ENCODE results near the gene FXYD7. TPM values are rescaled to one million over a fixed set of nuclear protein-coding genes. Genes with fewer than 3 reads are reported as not detected.
"Not testable (repeated sequence)": the region's sequence is repeated elsewhere in the genome, so short reads cannot be mapped to it uniquely, and the experiment has no call there.

The FXYD7 gene
- polyA plus RNA-seq, 6 donors from 2014 or later: 2.0 to 4.5 (median 3.4) TPM

GRCh38 chr19:35149463-35149862, 6.4 kb downstream of the FXYD7 start:
- H3K27ac Mint-ChIP-seq: peak overlapping the region in 1 of 6 donors; percentile 18

GRCh38 chr19:35150445-35150844, 7.4 kb downstream of the FXYD7 start:
- no peaks in the 10 kb centered on the region for H3K9me3 Mint-ChIP-seq
- peaks cover 26 to 36% (median 34%) of the 10 kb centered on the region in 3 donors for H3K4me1 Mint-ChIP-seq
- no peak for DNase-seq
- peak overlapping the region in 3 of 8 donors; percentile 40 to 78 (median 57) for H3K4me3 Mint-ChIP-seq
- H3K27me3 Mint-ChIP-seq: no peaks in the 10 kb centered on the region
- no peak for ATAC-seq (ENCODE audit: low read depth in 2 of 2)
- H3K27ac Mint-ChIP-seq: peak overlapping the region in 4 of 6 donors; percentile 39 to 88 (median 70)
- peaks cover 0 to 8% of the 10 kb centered on the region in 2 donors for H3K36me3 Mint-ChIP-seq

More at GRCh38 chr19:35149463-35149862, 6.4 kb downstream of the FXYD7 start:
- Mint-ChIP-seq H3K27me3 (no peaks in the 10 kb centered on the region), H3K36me3 (no peaks in the 10 kb centered on the region), H3K4me1 (peaks cover 25 to 35% (median 27%) of the 10 kb centered on the region in 3 donors), H3K9me3 (no peaks in the 10 kb centered on the region), H3K4me3 (peak overlapping the region in 1 of 8 donors; percentile 36)
- no peak for ATAC-seq (ENCODE audit: low read depth in 2 of 2)
- DNase-seq: no peak

DNA sequence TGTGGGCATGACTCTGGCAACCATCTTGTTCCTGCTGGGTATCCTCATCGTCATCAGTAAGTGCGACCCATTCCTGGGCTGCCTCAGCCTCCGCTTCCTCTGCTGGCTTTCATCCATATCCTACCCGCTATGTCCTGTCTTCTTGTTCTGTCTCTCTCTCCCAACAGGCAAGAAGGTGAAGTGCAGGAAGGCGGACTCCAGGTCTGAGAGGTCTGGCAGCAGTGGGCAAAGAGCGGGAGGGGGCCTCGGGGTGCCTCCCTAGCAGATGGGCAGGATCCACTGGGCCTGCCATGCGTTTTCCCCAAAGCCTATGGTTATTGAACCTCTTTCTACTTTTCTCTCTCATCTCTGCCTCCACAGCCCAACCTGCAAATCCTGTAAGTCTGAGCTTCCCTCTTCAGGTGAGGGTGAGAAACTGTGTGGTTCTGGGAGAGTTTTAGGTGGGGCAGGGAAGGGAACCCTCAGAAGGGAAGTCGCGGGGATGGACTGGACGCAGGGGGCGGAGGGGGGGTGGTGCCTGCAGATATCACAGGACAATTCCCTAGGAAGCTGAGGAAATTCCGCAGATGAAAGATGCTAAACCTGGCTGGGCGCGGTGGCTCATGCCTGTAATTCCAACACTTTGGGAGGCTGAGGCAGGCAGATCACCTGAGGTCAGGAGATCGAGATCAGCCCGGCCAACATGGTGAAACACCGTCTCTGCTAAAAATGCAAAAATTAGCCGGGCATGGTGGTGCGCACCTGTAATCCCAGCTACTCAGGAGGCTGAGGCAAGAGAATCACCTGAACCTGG, 8.4 kb downstream of the FXYD7 start:
- DNase-seq: no peak
- no peak for ATAC-seq (ENCODE audit: low read depth in 2 of 2)
- Mint-ChIP-seq H3K9me3 (no peaks in the 10 kb centered on the region), H3K27me3 (no peaks in the 10 kb centered on the region), H3K36me3 (peaks cover 0 to 13% of the 10 kb centered on the region in 2 donors), H3K4me1 (peaks cover 35 to 46% (median 44%) of the 10 kb centered on the region in 3 donors), H3K4me3 (peak overlapping the region in 1 of 8 donors; percentile 78), H3K27ac (peak overlapping the region in 1 of 6 donors; percentile 89)

- Mint-ChIP-seq H3K36me3 (peaks cover 2 to 23% of the 10 kb centered on the region in 2 donors), H3K4me1 (peaks cover 39 to 56% (median 54%) of the 10 kb centered on the region in 3 donors), H3K27ac (peak overlapping the region in 4 of 6 donors; percentile 24 to 98 (median 62)), H3K4me3 (peak overlapping the region; percentile 90 to 100 (median 100))
- DNase-seq; H3K9me3 Mint-ChIP-seq; ATAC-seq (ENCODE audit: low read depth in 2 of 2); H3K27me3 Mint-ChIP-seq: not testable (repeated sequence)
Measured at GRCh38 chr19:35153129-35153522, 10.1 kb downstream of the FXYD7 start.

GRCh38 chr19:35153701-35154524, 10.9 kb downstream of the FXYD7 start:
- no peaks in the 10 kb centered on the region for H3K27me3 Mint-ChIP-seq
- H3K27ac Mint-ChIP-seq: peak overlapping the region; percentile 92 to 98 (median 98)
- H3K4me3 Mint-ChIP-seq: peak overlapping the region; percentile 91 to 100 (median 100)
- peaks cover 8 to 31% of the 10 kb centered on the region in 2 donors for H3K36me3 Mint-ChIP-seq
- peak; percentile 71 to 77 for ATAC-seq (ENCODE audit: low read depth in 2 of 2)
- H3K9me3 Mint-ChIP-seq: peaks cover 0 to 2% (median 0%) of the 10 kb centered on the region in 7 donors
- H3K4me1 Mint-ChIP-seq: peaks cover 43 to 59% (median 58%) of the 10 kb centered on the region in 3 donors
- DNase-seq: peak; percentile 63

DNA sequence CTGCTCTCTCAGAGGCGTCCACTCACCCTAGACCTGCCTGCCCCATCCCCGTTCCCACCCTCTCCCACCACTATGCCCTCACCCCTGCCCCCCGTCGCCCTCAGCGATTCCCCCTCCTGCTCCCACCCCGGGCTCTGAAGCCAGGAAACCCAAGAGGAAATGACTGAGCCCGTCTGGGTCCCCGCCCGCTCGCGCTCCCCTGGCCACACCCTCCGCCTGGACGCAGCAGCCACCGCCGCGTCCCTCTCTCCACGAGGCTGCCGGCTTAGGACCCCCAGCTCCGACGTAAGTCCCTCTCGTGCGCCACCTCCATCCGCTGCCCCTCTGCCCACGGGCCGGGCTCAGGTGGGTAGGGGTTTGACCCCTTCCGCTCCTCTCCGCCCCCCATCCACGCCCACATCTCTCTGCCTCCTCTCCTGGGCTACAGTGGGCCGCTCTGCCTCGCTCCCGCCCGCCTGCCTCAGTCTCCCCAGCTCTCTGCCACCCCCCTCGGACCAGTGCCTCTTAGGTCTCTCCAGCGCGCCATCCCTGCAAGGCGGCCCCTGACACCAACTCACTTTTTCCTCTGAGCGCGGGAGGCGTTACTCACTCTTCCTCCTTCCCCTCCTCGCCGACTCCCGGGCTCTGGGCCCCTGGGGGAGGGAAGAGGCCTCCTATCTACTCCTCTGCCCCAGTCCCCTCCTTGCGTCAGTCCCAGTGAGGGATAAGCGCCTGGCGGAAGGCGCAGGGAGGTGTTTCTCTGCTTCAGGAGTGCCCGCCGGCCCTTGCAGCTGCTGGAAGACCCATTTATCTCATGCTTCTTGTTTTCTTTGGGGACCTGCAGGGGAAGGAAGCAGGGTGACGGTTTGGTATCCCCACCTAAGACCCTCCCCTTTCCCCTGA, 11.7 kb downstream of the FXYD7 start, which contains the start of gene FXYD5:
Gene FXYD5 (plus strand): TSS at position 211 of the 882 bp plus-strand sequence. CDS start 816 bp downstream, outside the sequence.
- H3K27ac Mint-ChIP-seq: peak within 1 kb of the TSS; percentile 92 to 98 (median 98)
- peaks cover 43 to 61% (median 59%) of the 10 kb centered on the region in 3 donors for H3K4me1 Mint-ChIP-seq
- peaks cover 13 to 32% of the 10 kb centered on the region in 2 donors for H3K36me3 Mint-ChIP-seq
- H3K9me3 Mint-ChIP-seq: peaks cover 0 to 2% (median 0%) of the 10 kb centered on the region in 7 donors
- no peaks in the 10 kb centered on the region for H3K27me3 Mint-ChIP-seq
- peak within 1 kb of the TSS; percentile 91 to 100 (median 100) for H3K4me3 Mint-ChIP-seq
- ATAC-seq (ENCODE audit: low read depth in 2 of 2) (peak; percentile 65 to 74), DNase-seq (peak; percentile 55)

GRCh38 chr19:35155441-35155840, 12.4 kb downstream of the FXYD7 start:
- H3K9me3 Mint-ChIP-seq: peaks cover 0 to 2% (median 0%) of the 10 kb centered on the region in 7 donors
- H3K4me1 Mint-ChIP-seq: peaks cover 44 to 60% (median 59%) of the 10 kb centered on the region in 3 donors
- peaks cover 13 to 34% of the 10 kb centered on the region in 2 donors for H3K36me3 Mint-ChIP-seq
- no peak for DNase-seq
- peak overlapping the region; percentile 91 to 100 (median 100) for H3K4me3 Mint-ChIP-seq
- H3K27me3 Mint-ChIP-seq: no peaks in the 10 kb centered on the region
- peak; percentile 7 to 11 for ATAC-seq (ENCODE audit: low read depth in 2 of 2)
- H3K27ac Mint-ChIP-seq: peak overlapping the region in 5 of 6 donors; percentile 7 to 98 (median 97)

DNA sequence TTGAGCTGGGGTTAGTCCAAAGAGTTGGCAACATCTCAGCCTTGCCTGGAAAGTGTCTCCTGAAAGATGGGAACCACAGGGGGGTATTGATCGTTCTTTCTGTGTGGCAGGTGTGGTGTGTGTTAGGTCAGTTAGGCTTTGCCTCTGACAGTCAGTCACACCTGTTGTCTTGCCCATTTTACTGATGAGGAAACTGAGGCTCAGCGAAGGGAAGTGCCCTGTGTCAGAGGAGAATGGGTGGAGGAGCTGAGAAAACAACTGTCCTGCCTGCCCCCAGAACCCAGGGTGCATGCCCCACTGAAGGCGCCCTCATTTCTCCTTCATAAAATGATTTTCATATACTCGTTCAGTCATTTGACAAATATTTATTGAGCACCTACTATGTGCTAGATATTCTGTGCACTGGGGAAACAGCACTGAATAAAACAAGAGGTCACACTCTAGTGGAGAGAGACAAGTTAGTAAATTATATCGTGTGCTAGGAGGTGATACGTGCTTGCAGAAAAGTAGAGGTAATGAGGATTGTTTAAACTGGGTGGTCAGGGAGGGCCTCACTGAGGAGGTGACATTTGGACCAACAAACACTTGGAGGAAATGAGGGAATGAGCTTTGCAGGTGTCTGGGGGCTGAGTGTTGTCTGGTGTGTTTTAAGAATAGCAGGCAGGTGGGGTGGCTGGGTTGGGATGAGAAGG, 13.1 kb downstream of the FXYD7 start:
- no peak for DNase-seq
- H3K9me3 Mint-ChIP-seq: peaks cover 0 to 2% (median 0%) of the 10 kb centered on the region in 7 donors
- no peak for ATAC-seq (ENCODE audit: low read depth in 2 of 2)
- H3K4me3 Mint-ChIP-seq: peak overlapping the region; percentile 91 to 100 (median 100)
- H3K36me3 Mint-ChIP-seq: peaks cover 15 to 41% of the 10 kb centered on the region in 2 donors
- H3K4me1 Mint-ChIP-seq: peaks cover 47 to 59% (median 59%) of the 10 kb centered on the region in 3 donors
- H3K27me3 Mint-ChIP-seq: no peaks in the 10 kb centered on the region
- peak overlapping the region in 5 of 6 donors; percentile 56 to 98 (median 75) for H3K27ac Mint-ChIP-seq

DNA sequence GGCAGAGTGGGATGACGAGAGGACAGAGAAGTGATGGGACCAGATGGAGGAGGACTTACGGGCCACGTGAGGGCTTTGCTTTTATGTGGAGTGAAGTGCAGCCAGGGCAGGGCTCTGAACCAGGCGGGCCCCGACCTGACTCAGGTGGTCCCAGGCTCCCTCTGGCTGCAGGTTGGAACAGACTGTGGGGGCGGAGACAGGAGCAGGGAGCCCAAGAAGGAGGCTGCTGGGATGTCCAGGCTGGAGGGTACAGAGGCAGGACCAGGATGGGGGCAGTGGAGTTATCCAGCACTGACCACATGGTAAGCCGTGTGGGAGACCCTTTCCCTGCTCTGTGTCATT, 13.6 kb downstream of the FXYD7 start:
- H3K4me1 Mint-ChIP-seq: peaks cover 47 to 62% (median 60%) of the 10 kb centered on the region in 3 donors

DNA sequence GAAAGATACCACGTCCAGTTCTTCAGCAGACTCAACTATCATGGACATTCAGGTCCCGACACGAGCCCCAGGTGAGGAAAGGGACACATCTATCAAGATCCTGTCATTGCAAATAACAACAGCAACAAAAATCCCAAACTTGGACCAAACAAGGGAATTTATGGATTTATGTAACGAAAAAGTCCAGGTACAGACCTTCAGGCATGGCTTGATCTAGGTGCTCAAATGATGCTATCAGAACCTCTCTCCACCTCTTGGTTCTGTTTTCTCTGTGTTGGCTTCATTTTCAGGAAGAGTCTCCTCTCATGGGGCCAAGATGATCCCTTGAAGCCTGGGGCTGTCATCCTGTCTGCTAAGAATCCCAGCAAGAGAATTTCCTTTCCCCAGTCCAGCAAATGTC, 14.4 kb downstream of the FXYD7 start:
- Mint-ChIP-seq H3K4me3 (peak overlapping the region in 3 of 8 donors; percentile 5 to 95 (median 41)), H3K4me1 (peaks cover 46 to 61% (median 54%) of the 10 kb centered on the region in 3 donors), H3K27ac (peak overlapping the region in 3 of 6 donors; percentile 61 to 72 (median 63)), H3K27me3 (no peaks in the 10 kb centered on the region), H3K36me3 (peaks cover 26 to 54% of the 10 kb centered on the region in 2 donors), H3K9me3 (peaks cover 0 to 4% (median 0%) of the 10 kb centered on the region in 7 donors)
- ATAC-seq (ENCODE audit: low read depth in 2 of 2): no peak
- no peak for DNase-seq

More for the DNA sequence above, 13.6 kb downstream of the FXYD7 start:
- Mint-ChIP-seq H3K4me3 (peak overlapping the region; percentile 91 to 100 (median 100)), H3K27ac (peak overlapping the region in 5 of 6 donors; percentile 30 to 98 (median 75)), H3K36me3 (peaks cover 20 to 46% of the 10 kb centered on the region in 2 donors), H3K27me3 (no peaks in the 10 kb centered on the region), H3K9me3 (peaks cover 0 to 3% (median 0%) of the 10 kb centered on the region in 7 donors)
- DNase-seq: no peak
- ATAC-seq (ENCODE audit: low read depth in 2 of 2): no peak

DNA sequence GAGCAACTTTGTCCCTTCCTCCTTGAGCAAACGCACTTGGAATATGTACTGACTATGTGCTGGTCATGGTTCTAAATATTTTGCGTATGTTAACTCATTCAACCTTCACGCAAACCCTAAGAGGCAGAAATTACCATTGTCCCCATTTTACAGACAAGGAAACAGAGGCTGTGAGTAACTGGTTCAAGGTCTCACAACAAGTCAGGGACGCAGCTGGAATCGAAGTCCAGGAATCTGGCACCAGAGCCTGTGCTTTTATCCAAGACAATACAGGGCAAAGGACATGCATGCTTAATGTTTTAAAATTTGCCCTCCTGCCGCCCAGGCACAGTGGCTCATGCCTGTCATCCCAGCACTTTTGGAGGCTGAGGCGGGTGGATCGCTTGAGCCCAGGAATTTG, 16.6 kb downstream of the FXYD7 start:
- DNase-seq (no peak), ATAC-seq (ENCODE audit: low read depth in 2 of 2) (no peak)
- Mint-ChIP-seq H3K27ac (peak overlapping the region in 1 of 6 donors; percentile 28), H3K4me3 (no peak overlapping the region), H3K27me3 (no peaks in the 10 kb centered on the region), H3K4me1 (peaks cover 41 to 54% (median 51%) of the 10 kb centered on the region in 3 donors), H3K9me3 (peaks cover 0 to 5% (median 0%) of the 10 kb centered on the region in 7 donors), H3K36me3 (peaks cover 33 to 72% of the 10 kb centered on the region in 2 donors)
